GM20431 (cell line): Measurements from ENCODE around the gene MTCL3.
"Not testable (repeated sequence)": the region's sequence is repeated elsewhere in the genome, so short reads cannot be mapped to it uniquely, and the experiment has no call there.

ENCODE experiments used
- in situ Hi-C: fragments of 300-500 bp; cut with MseI, MboI; formaldehyde crosslinking; loops from one replicate; pipeline ENCODE4 v1.15.0; 2020; ENCODE audit warnings: low sequenced_read_pairs; ENCODE audit not compliant: unreplicated experiment

Gene MTCL3

GRCh38 chr6:127446356-127446755 lies 72.8 kb downstream of the MTCL3 start:
- in situ Hi-C loops = no loop called here

GRCh38 chr6:127441881-127442280 lies 77.3 kb downstream of the MTCL3 start:
- in situ Hi-C loops = no loop called here

- in situ Hi-C loops = no loop called here
These were observed 79.4 kb downstream of the MTCL3 start for GRCh38 chr6:127439718-127440117.

- in situ Hi-C loops = no loop called here
These were observed 82.5 kb downstream of the MTCL3 start for GRCh38 chr6:127436578-127437110.

GRCh38 chr6:127435626-127436220 lies 83.4 kb downstream of the MTCL3 start:
- in situ Hi-C loops = no loop called here

GRCh38 chr6:127434651-127435050 lies 84.5 kb downstream of the MTCL3 start:
- in situ Hi-C loops = no loop called here

GRCh38 chr6:127428562-127428961 lies 90.6 kb downstream of the MTCL3 start:
- in situ Hi-C loops = not testable (repeated sequence)

GRCh38 chr6:127423921-127424320 lies 95.2 kb downstream of the MTCL3 start:
- in situ Hi-C loops = loop anchor here (25.0 kb wide), 1 partner anchor 112 kb away; no protein-coding TSS in a partner anchor
